ENCODE results near the gene SMCO4.

The SMCO4 gene

GRCh38 chr11:93510196-93510873 is 32.9 kb downstream of the SMCO4 start:
- no peak for TF ChIP-seq CTCF (IDR thresholded peaks at IDR 0.05; ENCODE audit: insufficient read depth, low read length, poor library complexity, severe bottlenecking)
- TF ChIP-seq EZH2phosphoT487 (conservative IDR thresholded peaks at IDR 0.05; ENCODE audit: low read length): no peak
- H2AFZ ChIP-seq (ENCODE audit: low read depth, low read length, severe bottlenecking): no peak overlapping the region

GRCh38 chr11:93507517-93507916 is 35.7 kb downstream of the SMCO4 start:
- 0 out of 2 replicates have a peak, but pooled peaks cover 4% of the 10 kb centered on the region for H3K9me3 ChIP-seq (ENCODE audit: insufficient read depth, low read length)
- H4K20me1 ChIP-seq (ENCODE audit: low read depth, low read length): no peaks in the 10 kb centered on the region
- no peak overlapping the region for H3K4me2 ChIP-seq (ENCODE audit: low read depth, low read length, poor library complexity, severe bottlenecking)
- no peaks in the 10 kb centered on the region for H3K36me3 ChIP-seq (ENCODE audit: low read length)
- H3K27ac ChIP-seq (ENCODE audit: low read depth, low read length): no peak overlapping the region
- H3K9ac ChIP-seq (ENCODE audit: low read length): no peak overlapping the region
- no peaks in the 10 kb centered on the region for H3K27me3 ChIP-seq (ENCODE audit: low read length)
- no peaks in the 10 kb centered on the region for H3F3A ChIP-seq (ENCODE audit: insufficient read depth)
- no peak overlapping the region for H2AFZ ChIP-seq (ENCODE audit: low read depth, low read length, severe bottlenecking)
- H3K4me3 ChIP-seq (ENCODE audit: insufficient read depth, low read length, poor library complexity, severe bottlenecking): no peak overlapping the region
- H3K79me2 ChIP-seq (ENCODE audit: insufficient read depth, low read length): no peaks in the 10 kb centered on the region
- TF ChIP-seq EZH2phosphoT487 (conservative IDR thresholded peaks at IDR 0.05; ENCODE audit: low read length) (no peak), CTCF (IDR thresholded peaks at IDR 0.05; ENCODE audit: insufficient read depth, low read length, poor library complexity, severe bottlenecking) (no peak)
- H3K9me2 ChIP-seq (replicated peaks; ENCODE audit: insufficient read depth, low read length): no peaks in the 10 kb centered on the region

More at GRCh38 chr11:93510196-93510873, 32.9 kb downstream of the SMCO4 start:
- Histone ChIP-seq H3K27ac (ENCODE audit: low read depth, low read length) (no peak overlapping the region), H3K79me2 (ENCODE audit: insufficient read depth, low read length) (no peaks in the 10 kb centered on the region), H4K20me1 (ENCODE audit: low read depth, low read length) (no peaks in the 10 kb centered on the region), H3K36me3 (ENCODE audit: low read length) (no peaks in the 10 kb centered on the region), H3K4me2 (ENCODE audit: low read depth, low read length, poor library complexity, severe bottlenecking) (no peak overlapping the region), H3K9me2 (replicated peaks; ENCODE audit: insufficient read depth, low read length) (no peaks in the 10 kb centered on the region), H3F3A (ENCODE audit: insufficient read depth) (no peaks in the 10 kb centered on the region), H3K4me3 (ENCODE audit: insufficient read depth, low read length, poor library complexity, severe bottlenecking) (no peak overlapping the region), H3K9me3 (ENCODE audit: insufficient read depth, low read length) (no peaks in the 10 kb centered on the region), H3K9ac (ENCODE audit: low read length) (no peak overlapping the region), H3K27me3 (ENCODE audit: low read length) (no peaks in the 10 kb centered on the region)

GRCh38 chr11:93505703-93506102 is 37.5 kb downstream of the SMCO4 start:
- H3K4me3 ChIP-seq (ENCODE audit: insufficient read depth, low read length, poor library complexity, severe bottlenecking): no peak overlapping the region
- H3K4me2 ChIP-seq (ENCODE audit: low read depth, low read length, poor library complexity, severe bottlenecking): no peak overlapping the region
- TF ChIP-seq EZH2phosphoT487 (conservative IDR thresholded peaks at IDR 0.05; ENCODE audit: low read length) (no peak), CTCF (IDR thresholded peaks at IDR 0.05; ENCODE audit: insufficient read depth, low read length, poor library complexity, severe bottlenecking) (no peak)
- H3K79me2 ChIP-seq (ENCODE audit: insufficient read depth, low read length): no peaks in the 10 kb centered on the region
- H2AFZ ChIP-seq (ENCODE audit: low read depth, low read length, severe bottlenecking): no peak overlapping the region
- H3K36me3 ChIP-seq (ENCODE audit: low read length): no peaks in the 10 kb centered on the region
- no peaks in the 10 kb centered on the region for H4K20me1 ChIP-seq (ENCODE audit: low read depth, low read length)
- H3K27me3 ChIP-seq (ENCODE audit: low read length): no peaks in the 10 kb centered on the region
- no peak overlapping the region for H3K9ac ChIP-seq (ENCODE audit: low read length)
- H3K9me3 ChIP-seq (ENCODE audit: insufficient read depth, low read length): 0 out of 2 replicates have a peak, but pooled peaks cover 4% of the 10 kb centered on the region
- no peak overlapping the region for H3K27ac ChIP-seq (ENCODE audit: low read depth, low read length)
- no peaks in the 10 kb centered on the region for H3K9me2 ChIP-seq (replicated peaks; ENCODE audit: insufficient read depth, low read length)
- no peaks in the 10 kb centered on the region for H3F3A ChIP-seq (ENCODE audit: insufficient read depth)

Measured in SU-DHL-6 (cell line).